K562 (cell line): ENCODE data around the gene COX19. TPM values are rescaled to one million over a fixed set of nuclear protein-coding genes. Genes with fewer than 3 reads are reported as not detected.

ENCODE experiments used
- ATAC-seq: fragments of 200-7000 bp; cut with Tn5 transposase; 3 replicates; pipeline ENCODE4 v1.9.1; 2020; ENCODE audit warnings: moderate library complexity
- BruUV-seq: library from RNA; stranded (reverse); fragments of 400-500 nt; replicated peaks from 2 replicates; lab custom pipeline; 2021; lab: Mats Ljungman, UMichigan
- CTCF ChIA-PET: fragments of 300-600 bp; formaldehyde crosslinking; extraction: SDS; loops from one replicate; lab custom pipeline; 2021; ENCODE audit warnings: low intra/inter-chr PET ratio; lab: Yijun Ruan, JAX
- POLR2A ChIA-PET: fragments of 300-600, 350-650 bp; sonication (Branson Sonifier 250); formaldehyde crosslinking; extraction: SDS; loops from one replicate; lab custom pipeline; 2021; ENCODE audit warnings: antibody characterized with exemption, inconsistent platforms; lab: Yijun Ruan, JAX
- DNase-seq, 4 experiments: peaks; one replicate each; pipeline versions ENCODE4 v3.0.0 to v3.0.0-alpha.2; 2011 to 2018; ENCODE audit warnings: low spot score in 3 of 4, mixed read lengths in 3 of 4; ENCODE audit errors: extremely low read depth in 1 of 4
- FAIRE-seq: peaks from 2 replicates; lab custom pipeline; 2011; peaks lifted over from hg19 to GRCh38; lab: Jason Lieb, UNC
- H2AFZ ChIP-seq: 2 replicates; pipeline ENCODE4 v1.6.0; 2011; ENCODE audit warnings: low read depth, low read length, control low read depth, inconsistent platforms
- H3K27ac ChIP-seq: fragments of 200-600 bp; 3 replicates; pipeline ENCODE4 v1.8.0; 2011; ENCODE audit warnings: low read depth, mild to moderate bottlenecking, control low read depth, inconsistent platforms, low read length, moderate library complexity, mixed read lengths; ENCODE audit errors: extremely low read depth
- H3K27me3 ChIP-seq, 2 experiments: fragments of 300-600 bp in 1 of 2; 2 replicates in 1 of 2; 3 replicates in 1 of 2; pipeline versions ENCODE4 v1.6.0 to v1.8.0; 2011; ENCODE audit warnings: inconsistent platforms in 2 of 2, low read length in 2 of 2, mild to moderate bottlenecking in 1 of 2, mixed read lengths in 1 of 2, moderate library complexity in 1 of 2; ENCODE audit not compliant: control insufficient read depth in 2 of 2, insufficient read depth in 2 of 2
- H3K36me3 ChIP-seq: fragments of 300-600 bp; 3 replicates; pipeline ENCODE4 v1.8.0; 2011; ENCODE audit warnings: mild to moderate bottlenecking, low read length, inconsistent platforms; ENCODE audit not compliant: control insufficient read depth, insufficient read depth
- H3K4me1 ChIP-seq, 2 experiments: fragments of 200-600 bp in 1 of 2; replicated peaks in 1 of 2; 2 replicates in 1 of 2; 3 replicates in 1 of 2; pipeline versions ENCODE4 v1.5.1 to v1.8.0; 2011; ENCODE audit warnings: inconsistent platforms in 2 of 2, low read length in 2 of 2, mild to moderate bottlenecking in 1 of 2, mixed read lengths in 1 of 2, moderate library complexity in 1 of 2; ENCODE audit not compliant: control insufficient read depth in 2 of 2, insufficient read depth in 2 of 2
- H3K4me2 ChIP-seq: 2 replicates; pipeline ENCODE4 v1.6.1; 2011; ENCODE audit warnings: low read length, control low read depth, inconsistent platforms, mixed read lengths; ENCODE audit not compliant: insufficient read depth
- H3K4me3 ChIP-seq: fragments of 200-600 bp; sonication (generic), shearing (Covaris generic); 2 replicates; pipeline ENCODE4 v1.5.1; 2016; ENCODE audit warnings: control low read depth, inconsistent platforms
- H3K79me2 ChIP-seq: fragments of 200-600 bp; 3 replicates; pipeline ENCODE4 v1.8.0; 2011; ENCODE audit warnings: low read length, inconsistent platforms; ENCODE audit not compliant: control insufficient read depth, insufficient read depth
- H3K9ac ChIP-seq, 2 experiments: 2 replicates each; pipeline versions ENCODE4 v1.6.0 to v1.6.1; 2011; ENCODE audit warnings: low read depth in 2 of 2, low read length in 2 of 2, control low read depth in 1 of 2, inconsistent platforms in 1 of 2, mild to moderate bottlenecking in 1 of 2, mixed read lengths in 1 of 2; ENCODE audit not compliant: insufficient read depth in 1 of 2
- H3K9me1 ChIP-seq: one replicate; pipeline ENCODE4 v1.6.0; 2011; ENCODE audit warnings: inconsistent platforms, mild to moderate bottlenecking, low read length, moderate library complexity; ENCODE audit not compliant: control insufficient read depth, insufficient read depth
- H3K9me3 ChIP-seq: replicated peaks from 2 replicates; pipeline ENCODE4 v1.5.1; 2011; ENCODE audit warnings: low read depth, low read length, inconsistent platforms; ENCODE audit not compliant: control insufficient read depth, insufficient read depth
- H4K20me1 ChIP-seq: replicated peaks from 2 replicates; pipeline ENCODE4 v1.6.1; 2011; ENCODE audit warnings: low read length, inconsistent platforms, mixed read lengths; ENCODE audit not compliant: control insufficient read depth, insufficient read depth
- BRD4 ChIP-seq: fragments of 200-600 bp; sonication (generic); IDR thresholded peaks from 2 replicates; pipeline ENCODE4 v1.6.1; 2017; ENCODE audit warnings: inconsistent platforms
- PHF21A ChIP-seq: fragments of 450-650 bp; IDR thresholded peaks from 2 replicates; pipeline ENCODE4 v1.6.1; 2017; ENCODE audit warnings: low read depth, borderline replicate concordance
- RB1 ChIP-seq: fragments of 450-650 bp; IDR thresholded peaks from 2 replicates; pipeline ENCODE4 v1.6.1; 2017; ENCODE audit warnings: low read depth, mild to moderate bottlenecking
- SRSF3 ChIP-seq: fragments of 200-400 bp; formaldehyde crosslinking; IDR thresholded peaks from 2 replicates; pipeline ENCODE4 v1.6.1; 2016; ENCODE audit warnings: mild to moderate bottlenecking, low read length, moderate library complexity; ENCODE audit not compliant: insufficient read depth
- WGBS: fragments of 100-300 bp; shearing (Covaris generic); methylation state at CpG from one replicate; pipeline ENCODE4 v1.1.6; 2016; ENCODE audit warnings: low coverage, mixed read lengths; ENCODE audit not compliant: insufficient coverage; ENCODE audit errors: missing lambda C conversion rate; 5-methylcytosine and 5-hydroxymethylcytosine counted together
- in situ Hi-C: fragments of 300-500 bp; cut with MboI; formaldehyde crosslinking; loops from 4 replicates; pipeline ENCODE4 v1.15.0; 2018; ENCODE audit warnings: inconsistent platforms, mixed read lengths
- intact Hi-C: fragments of 100-400 bp; cut with micrococcal nuclease; formaldehyde crosslinking; loops from 2 replicates; pipeline ENCODE4 v1.14.2; 2022
- polyA plus RNA-seq, 8 experiments: library from polyadenylated mRNA; depleted of rRNA in 4 of 8; stranded (reverse) in 5 of 8; unstranded in 3 of 8; fragments of >200 nt; fragmentation: Nextera tagmentation in 2 of 8; fragmentation: Illumina TruSeq in 1 of 8; extraction: Ambion mirVana in 2 of 8; extraction: Trizol in 1 of 8; gene quantifications; 2 replicates each; pipeline versions ENCODE4 v1.2.1 to v1.2.3, GENCODE V29; 2011 to 2014; ENCODE audit warnings: inconsistent platforms in 1 of 8, missing spikeins in 1 of 8
- total RNA-seq, 7 experiments: library from RNA; depleted of rRNA in 6 of 7; stranded (reverse); fragments of >200 nt in 6 of 7; fragmentation: Illumina TruSeq in 2 of 7; extraction: Trizol in 2 of 7; gene quantifications; 2 replicates each; pipeline versions ENCODE4 v1.2.1 to v1.2.3, GENCODE V29; 2011 to 2021; ENCODE audit warnings: low replicate concordance in 1 of 7
- TF ChIP-seq, protein P1 (sequence below), 3 experiments: fragments of 200-800 bp in 1 of 3; sonication (Bioruptor generic) in 1 of 3; sonication (generic) in 1 of 3; formaldehyde crosslinking in 1 of 3; IDR thresholded peaks; 2 replicates each; pipeline versions ENCODE4 v1.6.1 to v1.8.0; 2016 to 2022; ENCODE audit warnings: mild to moderate bottlenecking in 2 of 3, missing compliant biosample characterization in 2 of 3, missing genetic modification characterization in 2 of 3, missing genetic modification reagents in 1 of 3
- TF ChIP-seq, protein P2 (sequence below): fragments of 450-650 bp; IDR thresholded peaks from 2 replicates; pipeline ENCODE4 v1.6.1; 2016
- TF ChIP-seq, protein P3 (sequence below): IDR thresholded peaks from 3 replicates; pipeline ENCODE4 v1.6.1; 2011; ENCODE audit warnings: borderline replicate concordance, mild to moderate bottlenecking; ENCODE audit not compliant: insufficient read length, insufficient read depth
- TF ChIP-seq, protein P4 (sequence below): sonication (generic); formaldehyde crosslinking; IDR thresholded peaks from 2 replicates; pipeline ENCODE4 v1.8.0; 2022; ENCODE audit warnings: mild to moderate bottlenecking, missing genetic modification reagents, borderline replicate concordance

Gene COX19
- total and polyA plus RNA-seq, 9 of the 15 experiments (the other 6 are each of a cell fraction or from before 2014, with no cell fraction given) = 5.2 to 10.5 (median 7.9) TPM

DNA sequence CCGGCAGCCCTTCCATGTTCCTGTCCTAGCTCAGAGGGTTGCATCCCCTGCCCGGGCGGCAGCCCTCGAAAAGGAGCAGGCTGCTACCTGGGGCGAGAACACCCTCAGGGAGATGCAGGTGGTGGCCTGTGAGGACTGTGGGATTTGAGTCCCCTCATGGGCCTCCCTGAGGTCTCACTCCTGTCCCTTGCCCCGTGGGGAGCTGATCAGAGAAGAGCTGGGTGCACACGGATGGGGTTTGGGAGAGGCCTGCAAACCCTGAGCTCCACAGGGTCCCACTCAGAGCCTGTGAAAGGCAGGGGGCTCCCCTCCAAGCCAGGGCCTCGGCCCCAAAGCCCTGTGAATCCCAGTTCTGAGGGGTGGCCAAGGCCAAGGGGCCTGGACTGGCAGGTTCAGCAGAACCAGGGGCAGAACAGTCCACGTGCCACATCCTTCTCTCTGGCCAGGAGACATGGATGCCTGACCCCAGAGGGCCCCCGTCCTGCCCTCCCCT lies 7.2 kb upstream of the COX19 start:
- DNase-seq = no peak
- in situ Hi-C loops (loop anchor here (25.0 kb wide), 1 partner anchor 180 kb away; the partner anchor contains the start of gene ZFAND2A), intact Hi-C loops (no loop called here)
- Histone ChIP-seq H3K9ac (no peak overlapping the region), H3K4me3 (no peak overlapping the region), H3K4me1 (peaks cover 0 to 57% of the 10 kb centered on the region in 2 experiments; a peak in 2 of 5 replicates), H3K27ac (no peak overlapping the region), H3K9me3 (no peaks in the 10 kb centered on the region; the same call in 1 of the 2 replicates), H3K4me2 (no peak overlapping the region), H4K20me1 (0 out of 2 replicates have a peak, but pooled peaks cover 3% of the 10 kb centered on the region), H3K79me2 (no peaks in the 10 kb centered on the region), H3K27me3 (peaks cover 12 to 48% of the 10 kb centered on the region in 2 experiments; a peak in 4 of 5 replicates), H3K9me1 (peaks cover 2% of the 10 kb centered on the region), H3K36me3 (no peaks in the 10 kb centered on the region), H2AFZ (no peak overlapping the region)
- ATAC-seq = no peak
- BruUV-seq = no TSS peak
- TF ChIP-seq, protein P1, sequence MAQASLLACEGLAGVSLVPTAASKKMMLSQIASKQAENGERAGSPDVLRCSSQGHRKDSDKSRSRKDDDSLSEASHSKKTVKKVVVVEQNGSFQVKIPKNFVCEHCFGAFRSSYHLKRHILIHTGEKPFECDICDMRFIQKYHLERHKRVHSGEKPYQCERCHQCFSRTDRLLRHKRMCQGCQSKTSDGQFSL (CRISPR knock-in tag; IDR thresholded peaks at IDR 0.05) = no peak
- TF ChIP-seq, protein P1 (tag; IDR thresholded peaks at IDR 0.05) = no peak
- TF ChIP-seq, protein P2, sequence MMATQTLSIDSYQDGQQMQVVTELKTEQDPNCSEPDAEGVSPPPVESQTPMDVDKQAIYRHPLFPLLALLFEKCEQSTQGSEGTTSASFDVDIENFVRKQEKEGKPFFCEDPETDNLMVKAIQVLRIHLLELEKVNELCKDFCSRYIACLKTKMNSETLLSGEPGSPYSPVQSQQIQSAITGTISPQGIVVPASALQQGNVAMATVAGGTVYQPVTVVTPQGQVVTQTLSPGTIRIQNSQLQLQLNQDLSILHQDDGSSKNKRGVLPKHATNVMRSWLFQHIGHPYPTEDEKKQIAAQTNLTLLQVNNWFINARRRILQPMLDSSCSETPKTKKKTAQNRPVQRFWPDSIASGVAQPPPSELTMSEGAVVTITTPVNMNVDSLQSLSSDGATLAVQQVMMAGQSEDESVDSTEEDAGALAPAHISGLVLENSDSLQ = no peak
- TF ChIP-seq BRD4 = no peak
- TF ChIP-seq, protein P3, sequence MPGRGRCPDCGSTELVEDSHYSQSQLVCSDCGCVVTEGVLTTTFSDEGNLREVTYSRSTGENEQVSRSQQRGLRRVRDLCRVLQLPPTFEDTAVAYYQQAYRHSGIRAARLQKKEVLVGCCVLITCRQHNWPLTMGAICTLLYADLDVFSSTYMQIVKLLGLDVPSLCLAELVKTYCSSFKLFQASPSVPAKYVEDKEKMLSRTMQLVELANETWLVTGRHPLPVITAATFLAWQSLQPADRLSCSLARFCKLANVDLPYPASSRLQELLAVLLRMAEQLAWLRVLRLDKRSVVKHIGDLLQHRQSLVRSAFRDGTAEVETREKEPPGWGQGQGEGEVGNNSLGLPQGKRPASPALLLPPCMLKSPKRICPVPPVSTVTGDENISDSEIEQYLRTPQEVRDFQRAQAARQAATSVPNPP = no peak
- TF ChIP-seq, protein P4, sequence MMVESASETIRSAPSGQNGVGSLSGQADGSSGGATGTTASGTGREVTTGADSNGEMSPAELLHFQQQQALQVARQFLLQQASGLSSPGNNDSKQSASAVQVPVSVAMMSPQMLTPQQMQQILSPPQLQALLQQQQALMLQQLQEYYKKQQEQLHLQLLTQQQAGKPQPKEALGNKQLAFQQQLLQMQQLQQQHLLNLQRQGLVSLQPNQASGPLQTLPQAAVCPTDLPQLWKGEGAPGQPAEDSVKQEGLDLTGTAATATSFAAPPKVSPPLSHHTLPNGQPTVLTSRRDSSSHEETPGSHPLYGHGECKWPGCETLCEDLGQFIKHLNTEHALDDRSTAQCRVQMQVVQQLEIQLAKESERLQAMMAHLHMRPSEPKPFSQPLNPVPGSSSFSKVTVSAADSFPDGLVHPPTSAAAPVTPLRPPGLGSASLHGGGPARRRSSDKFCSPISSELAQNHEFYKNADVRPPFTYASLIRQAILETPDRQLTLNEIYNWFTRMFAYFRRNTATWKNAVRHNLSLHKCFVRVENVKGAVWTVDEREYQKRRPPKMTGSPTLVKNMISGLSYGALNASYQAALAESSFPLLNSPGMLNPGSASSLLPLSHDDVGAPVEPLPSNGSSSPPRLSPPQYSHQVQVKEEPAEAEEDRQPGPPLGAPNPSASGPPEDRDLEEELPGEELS = no peak
- TF ChIP-seq SRSF3 = no peak
- TF ChIP-seq RB1 = no peak
- no peak for TF ChIP-seq PHF21A
- FAIRE-seq = no peak
- ChIA-PET CTCF (no interaction called here), POLR2A (interaction anchor here (0.6 to 1.0 kb wide), 2 partner anchors 9 to 549 kb away, joined by 3 to 4 read pairs; no protein-coding TSS in a partner anchor)
- WGBS = 22% methylated on average over 10 of the region's 10 CpGs
